HG02981 (cell line): Measurements from ENCODE around the gene ENO3.

ENCODE experiments used
- ATAC-seq: cut with Tn5 transposase; IDR thresholded peaks from one replicate; pipeline ENCODE4 v1.9.1; 2021; ENCODE audit warnings: mild to moderate bottlenecking, moderate library complexity; ENCODE audit not compliant: unreplicated experiment

The ENO3 gene

DNA sequence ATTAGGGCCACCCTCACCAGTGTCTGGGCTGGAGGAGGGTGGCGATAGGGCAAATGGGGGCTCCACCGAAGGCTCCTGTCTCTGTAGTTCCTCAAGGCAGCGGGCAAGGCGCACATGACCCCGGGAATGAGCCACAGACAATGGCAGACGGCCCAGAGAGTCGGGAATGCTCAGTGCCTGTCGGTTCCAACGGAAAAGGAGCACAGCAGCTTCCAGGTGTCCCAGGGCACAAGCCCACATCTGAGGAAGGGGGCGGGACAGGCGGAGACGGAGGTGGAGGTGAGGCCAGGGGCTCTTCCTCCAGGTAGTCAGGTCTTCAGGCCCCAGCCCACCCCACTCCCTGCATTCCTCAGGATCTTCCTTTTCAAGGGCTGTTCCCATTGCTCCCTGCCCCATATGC, 21.8 kb downstream of the ENO3 start:
- ATAC-seq = no peak

DNA sequence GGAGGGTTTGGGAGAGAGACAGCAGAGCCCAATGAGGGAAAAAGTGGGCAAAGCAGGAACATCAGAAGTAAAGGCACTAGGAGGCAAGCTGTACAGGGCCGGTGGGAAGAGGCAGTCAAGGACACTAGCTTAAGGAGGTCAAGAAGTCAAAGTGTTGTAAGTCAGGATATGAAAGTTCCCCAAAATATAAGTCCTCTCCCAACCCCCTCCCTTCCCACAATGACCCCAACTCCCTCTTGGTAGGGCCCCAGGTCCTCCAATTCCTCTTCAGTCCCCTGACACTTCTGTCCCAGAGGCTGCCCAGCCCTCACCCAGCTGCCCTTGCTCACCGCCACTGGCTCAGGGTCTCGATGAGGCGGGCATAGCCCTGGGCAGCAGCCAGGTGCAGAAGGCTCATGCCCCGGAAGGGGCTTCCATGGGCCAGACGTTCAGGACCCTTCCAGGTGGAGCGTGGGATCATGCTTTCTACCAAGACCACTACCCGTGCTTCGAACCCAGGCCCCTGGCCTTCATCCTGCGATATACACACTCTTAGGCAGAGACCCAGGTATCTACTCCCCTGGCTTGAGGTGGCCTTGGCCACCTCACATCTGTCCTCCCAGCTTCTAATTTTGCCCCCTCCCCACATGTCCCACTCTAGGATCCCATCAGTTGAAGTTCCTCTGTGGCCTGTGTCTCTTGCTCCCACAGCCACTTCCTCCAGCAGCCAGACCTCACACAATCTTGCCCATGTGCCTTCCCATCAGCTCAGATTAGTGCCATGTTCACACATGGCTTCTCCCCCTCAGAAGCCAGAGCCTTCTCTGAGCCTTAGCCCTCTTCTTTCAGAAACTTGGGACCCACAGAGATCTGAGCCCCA, 22.6 kb downstream of the ENO3 start:
- no peak for ATAC-seq

DNA sequence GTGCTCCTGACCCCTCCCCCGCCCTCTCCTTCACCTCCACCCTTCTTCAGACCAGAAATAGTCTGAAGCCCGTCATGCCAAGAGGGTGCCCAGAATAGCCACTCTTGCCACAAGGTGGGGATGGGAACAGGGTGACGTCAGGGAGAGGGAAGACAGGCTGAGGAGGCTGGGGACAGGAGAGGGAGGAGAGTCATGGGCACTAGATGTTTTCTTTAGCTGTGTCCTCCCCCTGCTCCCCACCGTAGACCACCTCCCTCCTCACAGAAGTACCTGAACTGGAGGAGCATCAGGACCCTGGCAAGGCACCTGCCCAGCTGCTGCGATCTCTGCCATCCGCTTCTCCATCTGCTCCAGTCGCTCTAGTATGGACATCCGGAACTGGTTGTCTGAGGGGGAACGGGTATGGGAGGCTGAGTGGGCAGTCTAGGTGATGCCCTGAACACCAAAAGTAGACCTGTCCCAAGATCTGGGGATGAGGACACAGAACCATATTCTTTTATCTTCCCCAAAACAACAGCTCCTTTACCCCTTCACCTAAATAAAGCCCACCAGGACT, 23.3 kb downstream of the ENO3 start:
- ATAC-seq = no peak

DNA sequence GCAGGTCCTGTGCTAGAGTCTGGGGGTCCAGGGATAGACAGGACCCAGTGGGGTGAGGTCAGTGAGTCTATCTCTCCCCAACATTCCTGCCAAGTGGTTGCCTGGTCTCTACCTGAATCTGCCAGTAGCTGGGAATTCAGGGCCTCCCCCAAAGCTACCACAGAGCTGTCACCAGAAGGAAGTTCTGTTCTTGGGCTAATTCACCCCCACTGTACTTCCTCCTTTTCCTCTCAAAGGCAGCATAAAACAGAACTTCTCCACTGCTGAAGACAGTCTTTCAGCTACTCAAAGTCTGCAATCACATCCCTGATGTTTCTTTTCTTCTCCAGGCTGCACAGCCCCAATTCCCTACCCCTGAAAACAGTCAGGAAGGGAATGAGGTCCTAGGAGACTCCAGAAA, 27.8 kb downstream of the ENO3 start:
- no peak for ATAC-seq

DNA sequence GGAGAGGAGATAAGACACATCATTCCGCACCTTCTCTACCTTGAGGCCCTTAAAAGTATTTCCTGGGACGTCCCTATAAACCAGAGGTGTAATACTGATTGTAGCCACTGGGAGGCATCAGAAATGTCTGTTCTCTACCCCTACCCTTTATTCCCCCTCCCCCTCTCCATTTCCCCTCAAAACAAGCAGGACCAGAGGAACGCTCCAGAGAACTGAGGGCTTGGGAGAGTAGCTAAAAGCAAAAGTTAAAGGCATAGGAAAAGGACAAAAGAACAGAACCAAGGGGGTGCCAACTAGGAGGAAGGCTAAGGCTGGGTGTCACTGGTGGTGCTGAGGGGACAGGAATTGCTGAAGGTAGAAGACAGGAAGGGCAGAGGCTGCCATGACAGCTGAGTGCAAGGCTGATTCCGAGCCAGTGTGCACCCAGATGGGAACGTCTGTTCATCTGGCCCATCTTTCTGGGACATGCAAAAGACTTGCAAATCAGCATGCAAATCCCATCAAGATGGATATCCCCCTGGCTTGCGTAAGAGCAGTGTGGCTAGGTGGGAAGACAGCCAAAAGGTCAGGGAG, 29.8 kb downstream of the ENO3 start:
- ATAC-seq = no peak

DNA sequence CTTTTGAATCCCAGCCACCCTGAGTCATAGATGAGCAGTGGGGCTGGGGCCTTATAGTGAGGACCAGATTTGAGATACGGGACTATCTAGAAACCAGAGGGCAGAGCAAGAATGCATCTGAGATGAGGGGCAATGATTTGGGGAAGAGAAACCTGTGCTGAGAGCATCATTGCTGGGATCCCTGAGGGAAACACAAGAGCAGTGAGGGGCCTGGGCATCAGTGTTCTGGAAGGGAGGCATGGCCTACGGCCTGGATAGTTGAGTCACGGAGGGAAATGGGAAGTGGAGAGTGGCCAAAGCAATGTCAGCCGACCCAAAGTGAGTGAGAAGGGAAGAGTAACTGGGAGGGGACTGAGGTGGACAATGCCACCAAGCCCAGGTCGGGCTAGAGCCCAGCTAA, 31.4 kb downstream of the ENO3 start:
- ATAC-seq = no peak

DNA sequence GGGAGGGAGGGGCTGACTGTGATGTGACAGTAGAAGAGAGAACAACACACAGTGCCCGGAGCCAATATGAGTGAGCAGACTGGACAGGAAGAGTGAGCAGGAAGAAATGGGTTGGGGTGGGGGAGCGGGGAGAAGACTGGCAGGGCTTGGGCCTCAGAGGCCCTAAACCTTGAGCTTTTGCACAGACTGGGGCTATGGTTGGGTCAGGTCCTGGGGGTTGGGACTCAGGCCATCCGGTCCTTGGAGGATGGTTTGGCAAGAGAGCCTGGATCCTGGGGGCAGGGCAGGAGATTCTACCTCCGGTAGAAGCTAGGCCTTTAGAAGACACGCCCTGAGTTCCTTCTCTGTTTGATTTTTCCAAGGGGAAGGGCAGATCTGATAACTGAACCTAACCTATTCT, 35.5 kb downstream of the ENO3 start:
- no peak for ATAC-seq

DNA sequence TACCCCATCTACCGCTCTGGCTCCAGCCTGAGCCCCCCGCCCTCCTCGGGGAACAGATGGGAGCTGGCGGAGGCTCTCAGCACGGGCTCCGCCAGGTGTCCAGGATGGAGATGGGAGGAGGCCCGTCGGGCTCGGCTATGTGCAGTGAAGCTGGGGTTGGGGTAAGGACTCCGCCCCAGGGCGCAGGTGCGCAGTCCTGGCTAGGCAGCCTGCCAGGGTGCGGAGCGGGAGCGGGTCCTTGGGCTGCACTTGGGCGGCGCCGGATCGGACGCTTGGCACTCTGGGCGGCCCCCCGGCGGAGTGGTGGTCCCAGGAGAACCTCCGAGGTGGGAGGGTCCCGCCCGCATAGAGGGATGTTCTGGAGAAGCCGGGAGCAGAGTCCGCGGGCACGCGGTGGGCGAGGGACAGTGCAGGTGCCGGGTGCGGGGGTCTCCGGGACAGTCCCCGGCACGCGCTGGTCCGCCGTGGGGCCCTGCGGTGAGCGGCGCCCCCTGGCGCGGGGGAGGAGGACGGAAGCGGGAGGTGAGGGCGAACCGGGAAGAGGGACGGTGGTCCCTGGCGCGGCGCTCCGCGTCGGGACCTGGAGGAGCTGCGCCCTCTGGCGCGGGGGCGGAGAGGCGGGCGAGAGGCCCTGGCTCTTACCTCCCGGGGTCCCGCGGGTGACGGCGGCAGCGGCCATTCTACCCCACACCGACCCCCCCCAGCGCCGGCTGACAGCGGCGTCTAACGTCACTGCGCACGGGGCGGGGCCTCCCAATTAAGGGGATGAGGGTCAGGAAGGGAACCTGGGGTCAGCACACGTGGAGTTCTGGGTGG, 36.2 kb downstream of the ENO3 start, which contains the start of gene CAMTA2:
Gene CAMTA2 (minus strand): TSS at position 725 of the 816 bp plus-strand sequence. CDS start 1,453 bp downstream, outside the sequence.
- peak; percentile 71 for ATAC-seq

DNA sequence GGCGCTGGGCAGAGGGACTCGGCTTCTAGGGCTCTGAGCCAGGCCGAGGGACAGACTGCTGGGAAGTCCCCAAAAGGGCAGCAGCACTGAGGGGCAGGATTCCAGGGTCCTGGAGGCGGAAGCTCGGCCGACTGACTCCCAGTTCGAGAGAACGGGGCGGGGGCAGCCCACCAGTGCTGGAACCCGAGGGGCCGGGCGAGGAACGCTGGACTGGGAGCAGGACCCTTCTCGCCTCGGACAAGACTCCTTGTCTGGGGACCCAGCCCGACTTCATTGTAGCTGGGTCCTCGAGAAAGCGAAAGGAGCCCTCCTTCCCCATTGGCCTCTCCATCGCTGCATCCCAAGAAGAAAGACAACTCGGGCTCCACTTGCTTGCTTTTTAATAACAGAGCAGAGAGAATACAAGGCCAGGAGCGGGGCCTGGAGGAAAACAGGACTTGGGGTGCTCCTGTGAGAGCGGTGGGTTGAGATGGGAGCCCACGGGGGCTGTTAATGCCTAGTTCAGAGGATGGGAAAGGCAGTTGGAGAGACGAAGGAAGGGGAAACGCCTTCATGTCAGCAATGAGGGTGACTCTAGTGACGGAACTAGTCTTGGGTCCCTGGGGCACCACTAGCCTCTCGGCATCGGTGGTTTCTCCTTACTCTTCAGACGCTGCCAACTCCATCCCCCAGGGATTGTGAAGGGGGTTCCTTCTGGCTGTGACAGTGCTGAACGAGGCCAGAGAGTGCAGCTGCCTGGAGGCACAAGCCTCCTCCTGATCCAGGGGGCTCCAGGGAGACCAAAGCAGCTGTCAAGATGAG, 37.0 kb downstream of the ENO3 start:
- ATAC-seq = no peak

DNA sequence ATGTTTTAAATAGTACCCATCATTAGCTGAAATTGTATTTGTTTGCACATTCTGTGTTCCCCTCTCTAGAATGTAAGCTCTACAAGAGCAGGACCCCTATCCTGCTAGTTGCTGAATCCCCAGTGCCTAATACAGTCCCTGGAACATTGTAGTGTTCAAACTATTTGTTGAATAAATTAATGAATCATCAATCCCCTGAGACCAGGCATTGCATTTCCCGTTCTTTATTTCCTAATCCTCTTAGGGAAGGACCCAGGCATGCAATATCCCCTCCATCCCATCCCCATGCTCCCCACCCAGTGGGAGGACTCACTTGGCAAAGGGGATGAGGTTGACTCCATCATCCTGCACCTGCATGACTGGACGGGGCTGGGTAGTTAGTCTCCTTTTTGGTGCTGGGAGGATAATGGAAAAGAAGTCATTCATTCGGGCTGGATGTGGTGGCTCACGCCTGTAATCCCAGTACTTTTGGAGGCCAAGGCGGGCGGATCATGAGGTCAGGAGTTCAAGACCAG, 43.2 kb downstream of the ENO3 start:
- no peak for ATAC-seq

DNA sequence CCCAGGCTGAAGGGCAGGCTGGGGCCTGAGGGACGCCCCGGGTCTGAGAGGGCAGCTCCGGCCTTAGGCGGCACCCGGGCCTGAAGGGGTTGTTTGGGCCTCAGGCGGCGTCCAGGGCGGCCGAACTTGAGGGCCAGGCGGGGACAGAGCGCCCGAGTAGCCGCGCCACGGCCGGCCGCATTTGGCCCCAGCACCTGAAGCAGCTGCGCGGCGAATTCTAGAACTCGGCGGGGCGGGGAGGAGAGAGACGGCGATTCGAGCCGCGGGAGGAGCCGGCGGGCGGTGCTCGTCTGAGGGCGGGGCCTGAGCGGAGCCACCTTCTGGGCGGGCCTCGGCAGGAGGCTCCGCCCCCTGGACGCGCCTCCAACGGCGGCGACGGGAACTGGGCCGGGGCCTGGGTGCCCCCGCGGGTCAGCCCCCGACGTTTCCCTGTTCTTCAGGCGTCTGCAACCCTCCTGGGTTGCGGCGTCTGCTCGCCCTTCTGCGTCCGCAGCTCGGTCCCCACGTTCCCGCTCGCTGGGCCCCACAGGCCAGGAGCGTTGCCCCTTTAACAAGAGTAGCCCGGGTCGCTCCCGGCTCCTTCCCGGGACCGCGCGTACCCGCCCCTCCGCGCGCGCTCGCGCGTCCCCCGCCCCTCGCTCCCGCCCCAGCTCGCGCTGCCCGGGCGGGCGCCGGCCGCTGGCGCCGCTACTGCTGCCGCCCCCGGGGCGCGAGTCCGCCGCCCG, 46.5 kb downstream of the ENO3 start, which contains the start of the genes INCA1 and KIF1C:
Gene INCA1 (minus strand): TSS at position 221 of the 725 bp plus-strand sequence. CDS start 3,085 bp downstream, outside the sequence.
Gene KIF1C (plus strand): TSS at position 649 of the 725 bp plus-strand sequence. CDS start 2,297 bp downstream, outside the sequence.
- ATAC-seq = peak; percentile 82

DNA sequence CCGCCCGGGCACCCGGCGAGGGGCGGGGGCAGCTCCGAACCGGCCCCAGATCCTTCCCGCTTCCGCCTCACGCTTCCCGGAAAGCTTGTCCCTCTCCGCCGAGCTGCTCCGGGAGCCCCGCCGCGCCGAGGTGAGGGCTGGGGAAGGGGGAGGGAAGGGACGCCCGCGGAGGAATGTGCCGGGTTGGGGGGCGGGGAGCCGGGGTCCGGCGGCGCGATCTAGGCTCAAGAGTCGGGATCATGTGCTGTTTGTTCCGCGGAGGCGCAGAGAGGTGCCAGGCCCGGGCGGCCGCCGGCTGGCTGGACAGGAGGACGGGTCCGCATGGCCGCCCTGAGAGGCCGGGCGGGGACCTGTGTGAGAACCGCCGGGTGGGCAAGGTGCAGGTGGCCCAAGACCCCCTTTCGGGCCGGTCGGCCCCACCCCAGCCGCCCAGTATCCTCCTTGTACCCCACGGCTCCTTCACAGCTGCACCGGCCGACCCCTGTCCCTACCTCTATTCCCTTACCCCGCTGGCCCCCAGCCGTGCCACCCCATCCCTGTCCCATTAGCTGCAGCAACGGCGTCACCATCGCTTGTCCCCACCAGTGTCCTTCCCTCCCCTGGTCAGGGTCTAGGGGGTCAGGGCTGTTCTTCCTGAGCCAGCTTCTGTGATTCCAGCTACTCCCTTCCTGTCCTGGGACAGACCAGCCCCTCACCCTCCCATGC, 47.3 kb downstream of the ENO3 start:
- no peak for ATAC-seq

DNA sequence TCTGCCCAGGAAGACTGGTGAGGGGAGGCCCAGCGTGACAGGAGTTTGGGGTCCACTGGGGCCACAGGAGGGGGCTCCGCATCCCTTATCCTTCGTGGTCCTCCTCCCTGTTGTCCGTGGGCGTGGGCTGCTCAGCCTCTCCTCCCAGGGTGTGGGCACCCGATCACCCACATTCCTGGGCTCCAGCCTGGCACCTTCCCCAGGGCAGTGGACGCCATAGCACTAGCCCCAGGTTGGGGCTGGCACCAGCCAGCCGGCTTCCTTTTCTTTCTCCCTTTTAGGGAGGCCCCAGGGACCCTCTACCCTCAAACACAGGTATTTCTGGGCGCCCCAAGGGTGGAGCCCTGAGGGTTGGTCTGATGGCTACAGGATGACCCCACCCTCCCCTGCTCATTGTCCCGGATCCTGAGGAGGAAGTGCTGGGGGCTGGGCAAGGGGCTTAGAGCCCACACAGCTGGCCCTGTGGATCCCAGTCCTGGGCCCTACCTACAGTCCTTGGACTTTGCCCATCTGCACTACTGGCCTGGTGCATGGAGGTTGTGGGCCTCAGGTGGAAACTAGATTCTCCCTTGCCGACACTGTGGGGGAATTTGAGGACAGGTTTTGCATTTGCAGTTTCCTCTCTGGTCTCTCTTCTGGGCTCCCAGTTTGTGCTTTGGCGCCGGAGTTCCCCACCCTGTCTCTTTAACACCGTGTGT, 48.0 kb downstream of the ENO3 start:
- no peak for ATAC-seq

DNA sequence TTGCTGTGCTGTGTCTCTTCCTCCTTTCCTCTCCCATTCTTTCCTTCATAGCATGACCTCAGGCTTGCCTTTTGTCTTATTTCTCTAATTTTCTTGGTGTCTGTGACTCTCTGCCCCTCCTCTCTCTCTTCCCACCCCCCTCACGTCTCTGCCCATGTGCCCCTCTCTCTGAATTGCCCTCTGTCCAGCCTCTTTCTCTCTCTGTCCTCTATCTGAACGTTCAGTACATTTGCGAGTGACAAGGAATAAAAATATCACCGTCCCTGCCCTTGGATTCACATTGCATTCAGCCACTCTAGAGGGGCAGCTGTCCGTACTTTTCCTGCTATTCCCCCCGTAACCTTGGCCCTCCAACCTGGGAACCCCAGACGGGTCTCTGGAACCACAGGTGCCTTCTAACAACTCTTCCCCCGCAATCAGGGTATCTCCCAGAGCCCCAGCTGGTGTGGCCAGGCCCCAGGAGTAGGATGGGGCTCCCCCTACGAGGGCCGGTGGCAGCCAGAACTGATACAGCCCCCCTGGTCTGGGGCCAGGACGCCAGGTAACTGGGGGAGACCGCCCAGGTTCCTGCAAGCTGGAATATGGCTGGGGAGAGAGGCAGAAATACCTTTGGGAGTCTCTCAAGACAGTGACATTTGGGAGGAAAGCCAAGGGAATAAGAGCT, 48.6 kb downstream of the ENO3 start:
- ATAC-seq = no peak

DNA sequence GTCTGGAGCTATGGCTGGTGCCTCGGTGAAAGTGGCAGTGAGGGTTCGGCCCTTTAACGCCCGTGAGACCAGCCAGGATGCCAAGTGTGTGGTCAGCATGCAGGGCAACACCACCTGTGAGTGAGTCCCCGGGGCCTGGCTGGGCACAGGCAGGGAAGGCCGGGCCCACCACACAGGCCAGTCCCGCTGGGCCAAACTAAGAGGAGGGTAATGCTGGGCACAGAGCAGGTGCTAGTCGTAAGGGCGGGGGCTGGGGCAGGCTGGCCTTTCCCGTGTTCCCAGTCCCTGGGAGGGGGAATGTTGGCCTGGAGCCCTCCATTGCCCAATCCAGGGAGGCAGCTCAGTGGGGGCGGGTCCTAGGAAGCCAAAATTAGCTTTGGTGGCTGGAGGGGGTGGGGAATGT, 49.3 kb downstream of the ENO3 start:
- no peak for ATAC-seq

DNA sequence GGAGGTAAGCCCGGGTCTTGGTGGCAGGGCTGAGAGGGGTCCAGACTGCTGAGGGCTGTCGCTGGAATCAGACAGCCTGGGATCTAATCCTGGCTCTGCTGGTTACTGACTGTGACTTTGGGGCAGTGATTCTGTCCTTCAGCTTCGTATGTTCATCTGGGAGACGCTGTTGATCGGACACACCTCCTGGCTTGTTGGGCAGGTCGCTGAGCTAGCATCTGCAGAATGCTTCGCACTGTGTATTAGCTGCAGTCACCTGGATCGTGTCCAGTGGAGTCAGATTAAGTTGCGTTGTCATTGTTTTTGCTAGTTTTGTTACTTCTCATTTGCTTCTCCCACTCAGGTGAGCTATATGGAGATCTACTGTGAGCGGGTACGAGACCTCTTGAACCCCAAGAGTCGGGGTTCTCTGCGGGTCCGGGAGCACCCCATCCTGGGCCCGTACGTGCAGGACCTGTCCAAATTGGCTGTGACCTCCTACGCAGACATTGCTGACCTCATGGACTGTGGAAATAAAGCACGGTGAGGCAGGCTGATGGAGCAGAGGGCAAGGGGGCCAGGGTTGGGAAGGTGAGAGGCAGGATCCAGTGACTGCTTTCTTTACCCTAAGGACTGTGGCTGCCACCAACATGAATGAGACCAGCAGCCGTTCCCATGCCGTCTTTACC, 51.3 kb downstream of the ENO3 start:
- no peak for ATAC-seq
